ENCODE measurements around the gene GPRC5C.
"Not testable (repeated sequence)": the region's sequence is repeated elsewhere in the genome, so short reads cannot be mapped to it uniquely, and the experiment has no call there.

Gene GPRC5C

DNA sequence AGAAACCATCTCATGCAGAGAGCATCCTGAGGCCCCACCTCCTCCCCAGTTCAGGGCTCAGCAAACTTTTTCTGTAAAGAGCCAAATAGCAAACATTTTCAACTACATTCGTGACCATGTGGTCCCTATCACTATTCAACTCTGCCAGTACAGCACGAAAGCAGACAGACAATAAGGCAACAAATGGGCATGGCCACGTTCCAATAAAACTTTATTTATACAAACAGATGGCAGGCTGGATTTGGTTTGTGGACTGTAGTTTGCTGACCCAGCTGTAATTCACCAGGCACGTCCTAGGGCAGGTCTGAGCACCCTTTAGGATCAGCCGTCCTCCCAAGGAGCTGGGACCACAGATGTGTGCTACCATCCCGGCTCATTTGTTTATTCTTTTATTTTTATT, 27.1 kb upstream of the GPRC5C start:
- in situ Hi-C loops (cut with MboI; ENCODE audit: low sequenced_read_pairs): no loop called here

DNA sequence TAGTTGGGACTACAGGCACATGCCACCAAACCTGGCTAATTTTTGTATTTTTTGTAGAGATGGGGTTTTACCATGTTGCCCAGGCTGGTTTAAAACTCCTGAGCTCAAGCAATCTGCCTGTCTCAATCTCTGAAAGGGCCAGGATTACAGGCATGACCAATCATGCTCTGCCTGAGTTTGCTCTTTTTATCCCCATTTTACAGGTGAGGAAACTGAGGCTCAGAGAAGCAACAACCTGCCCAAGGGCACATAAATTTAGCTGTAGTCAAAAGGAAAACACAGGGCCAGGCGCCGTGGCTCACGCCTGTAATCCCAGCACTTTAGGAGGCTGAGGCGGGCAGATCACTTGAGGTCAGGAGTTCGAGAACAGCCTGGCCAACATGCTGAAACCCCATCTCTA, 26.6 kb upstream of the GPRC5C start:
- in situ Hi-C loops (cut with MboI; ENCODE audit: low sequenced_read_pairs): not testable (repeated sequence)

DNA sequence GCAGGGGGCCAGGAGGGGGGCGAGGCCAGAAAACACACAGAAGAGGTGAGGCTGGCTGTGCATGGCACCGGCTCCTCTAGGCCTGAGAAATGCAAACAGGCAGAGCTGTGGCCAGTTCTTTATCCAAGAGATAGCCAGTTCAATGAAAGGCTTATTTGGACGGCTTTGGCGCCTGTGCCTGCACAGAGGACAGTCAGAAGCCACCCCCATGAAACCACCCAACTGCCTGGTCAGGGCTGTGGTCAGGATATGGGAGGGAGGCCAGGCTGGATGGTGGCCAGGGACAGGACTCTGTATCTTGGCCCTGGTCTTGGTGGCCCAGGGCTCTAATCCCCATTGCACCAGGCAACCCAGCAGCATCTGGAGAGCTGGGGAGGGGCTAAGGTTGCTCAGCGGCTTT, 24.5 kb upstream of the GPRC5C start:
- in situ Hi-C loops (cut with MboI; ENCODE audit: low sequenced_read_pairs): no loop called here

DNA sequence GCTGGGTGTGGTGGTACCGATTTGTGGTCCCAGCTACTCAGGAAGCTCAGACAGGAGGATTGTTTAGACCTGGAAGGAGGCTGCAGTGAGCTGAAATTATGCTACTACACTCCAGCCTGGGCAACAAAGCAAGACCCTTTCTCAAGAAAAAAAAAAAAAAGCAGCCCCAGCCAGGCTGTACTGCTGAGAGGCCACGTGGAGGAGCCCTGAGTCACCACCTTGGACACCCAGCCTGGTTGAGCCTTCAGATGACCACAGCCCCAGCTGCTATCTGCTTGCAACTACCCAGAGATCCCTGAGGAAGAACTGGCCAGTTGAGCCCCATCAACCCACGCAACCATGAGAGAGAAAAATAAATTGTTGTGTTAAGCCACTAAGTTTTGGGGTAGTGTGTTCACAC, 23.6 kb upstream of the GPRC5C start:
- in situ Hi-C loops (cut with MboI; ENCODE audit: low sequenced_read_pairs): no loop called here

DNA sequence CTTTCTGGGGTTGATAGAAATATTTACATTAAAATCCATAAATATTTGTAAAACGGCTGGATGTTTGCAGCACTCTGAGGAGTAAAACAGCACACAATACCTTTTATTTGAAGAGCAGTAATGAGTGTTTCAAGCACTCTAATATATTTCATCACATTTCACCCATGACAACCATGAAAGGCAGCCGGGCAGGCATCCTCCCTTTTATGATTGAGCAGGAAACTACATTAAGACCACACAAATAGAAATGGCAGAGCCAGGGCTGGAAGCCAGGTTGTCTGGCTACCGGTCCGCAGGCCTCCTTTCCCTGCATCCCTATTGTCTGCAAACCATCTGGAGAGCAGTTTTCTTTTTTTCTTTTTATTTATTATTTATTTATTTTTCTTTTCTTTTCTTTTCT, 23.1 kb upstream of the GPRC5C start:
- in situ Hi-C loops (cut with MboI; ENCODE audit: low sequenced_read_pairs): no loop called here

DNA sequence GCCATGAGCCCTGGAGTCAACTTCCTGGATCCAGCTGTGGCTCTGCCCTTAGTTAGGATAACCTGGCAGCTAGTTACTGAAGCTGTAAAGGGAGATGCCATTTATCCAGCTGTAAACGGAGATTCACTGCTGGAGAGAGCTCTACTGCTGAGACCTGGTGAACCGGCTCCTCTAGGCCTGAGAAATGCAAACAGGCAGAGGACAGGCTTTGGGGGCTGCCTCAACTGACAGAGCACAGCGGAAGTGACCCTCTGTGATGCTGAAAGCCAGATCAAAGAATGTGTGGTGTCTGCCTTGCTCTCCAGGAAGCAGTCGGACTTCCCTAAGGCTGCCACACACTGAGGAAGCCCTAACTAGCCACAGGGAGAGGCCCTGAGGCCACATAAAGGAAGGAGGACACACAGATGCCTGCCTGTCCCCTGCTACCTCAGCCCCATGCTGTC, 21.9 kb upstream of the GPRC5C start:
- in situ Hi-C loops (cut with MboI; ENCODE audit: low sequenced_read_pairs): no loop called here

DNA sequence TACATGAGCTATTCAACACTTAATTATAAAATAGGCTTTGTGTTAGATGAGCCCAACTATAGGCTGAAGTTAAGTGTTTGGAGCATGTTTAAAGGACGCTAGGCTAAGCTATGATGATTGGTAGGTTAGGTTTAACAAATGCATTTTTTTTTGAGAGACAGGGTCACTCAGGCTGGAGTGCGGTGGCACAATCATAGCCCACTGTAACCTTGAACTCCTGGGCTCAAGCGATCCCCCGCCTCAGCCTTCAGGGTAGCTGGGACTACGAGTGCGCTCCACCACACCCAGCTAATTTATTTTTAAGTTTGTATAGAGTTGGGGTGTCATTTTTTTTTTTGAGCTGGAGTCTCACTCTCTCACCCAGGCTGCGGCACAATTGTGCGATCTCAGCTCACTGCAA, 19.3 kb upstream of the GPRC5C start:
- in situ Hi-C loops (cut with MboI; ENCODE audit: low sequenced_read_pairs): no loop called here

DNA sequence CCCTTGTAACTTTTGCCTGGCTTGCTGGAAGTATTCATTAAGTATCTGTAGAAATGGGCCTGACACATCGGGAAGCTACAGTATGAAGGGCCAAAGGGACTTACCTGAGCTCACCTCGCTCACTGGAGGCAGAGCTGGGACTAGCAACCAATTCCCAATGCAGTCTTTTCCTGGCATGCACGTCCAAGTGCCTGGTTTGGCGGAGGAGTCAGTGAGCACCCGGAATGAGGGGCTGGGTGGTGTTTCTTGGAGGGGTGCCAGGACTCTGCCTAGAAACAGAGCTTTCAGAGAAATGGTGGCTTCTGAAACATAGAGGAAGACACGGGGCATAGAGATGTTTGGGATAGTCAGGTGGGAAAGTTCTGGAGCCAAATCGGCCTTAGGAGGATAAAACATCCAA, 18.4 kb upstream of the GPRC5C start:
- in situ Hi-C loops (cut with MboI; ENCODE audit: low sequenced_read_pairs): no loop called here

DNA sequence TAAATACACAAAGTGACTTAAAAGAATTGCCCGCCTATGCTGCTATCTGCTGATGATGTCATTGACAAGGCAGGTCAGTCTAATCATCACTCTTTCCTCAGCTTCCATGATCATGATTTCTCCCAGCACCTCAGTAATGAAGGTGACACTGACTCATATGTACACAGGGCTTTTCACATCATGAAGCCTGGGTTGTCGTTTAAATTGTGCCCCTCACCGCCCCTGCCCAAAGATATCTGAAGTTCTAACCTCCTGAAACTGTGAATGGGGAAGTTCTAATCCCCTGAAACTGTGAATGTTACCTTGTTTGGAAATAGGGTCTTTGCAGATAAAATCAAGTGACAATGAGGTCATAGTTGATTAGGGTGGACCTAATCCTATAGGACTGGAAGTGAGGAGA, 17.4 kb upstream of the GPRC5C start:
- in situ Hi-C loops (cut with MboI; ENCODE audit: low sequenced_read_pairs): no loop called here

DNA sequence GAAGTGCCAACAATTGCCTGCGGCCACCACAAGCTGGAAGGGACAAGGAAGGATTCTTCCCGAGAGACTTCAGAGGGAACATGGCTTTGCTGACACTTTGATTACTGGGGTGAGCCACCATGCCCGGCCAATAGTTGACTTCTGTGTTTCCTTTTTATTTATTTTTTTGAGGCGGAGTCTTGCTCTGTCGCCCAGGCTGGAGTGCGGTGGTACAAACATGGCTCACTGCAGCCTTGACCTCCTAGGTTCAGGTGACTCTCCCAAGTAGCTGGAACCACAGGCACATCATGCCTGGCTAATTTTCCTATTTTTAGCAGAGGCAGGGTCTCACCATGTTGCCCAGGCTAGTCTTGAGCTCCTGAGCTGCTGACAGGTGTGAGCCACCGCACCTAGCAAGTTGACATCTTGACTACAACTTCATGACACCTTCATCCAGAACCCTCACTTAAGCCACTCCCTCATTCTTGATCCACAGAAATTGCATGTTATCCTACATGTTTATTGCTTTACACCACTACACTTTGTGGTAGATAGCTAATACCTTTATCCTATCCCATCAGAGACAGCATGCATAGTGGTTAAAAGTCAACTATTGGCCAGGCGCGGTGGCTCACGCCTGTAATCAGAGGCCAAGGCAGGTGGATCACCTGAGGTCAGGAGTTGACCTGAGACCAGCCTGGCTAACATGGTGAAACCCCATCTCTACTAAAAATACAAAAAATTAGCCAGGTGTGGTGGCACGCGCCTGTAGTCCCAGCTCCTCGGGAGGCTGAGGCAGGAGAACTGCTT, 16.1 kb upstream of the GPRC5C start:
- in situ Hi-C loops (cut with MboI; ENCODE audit: low sequenced_read_pairs): no loop called here

DNA sequence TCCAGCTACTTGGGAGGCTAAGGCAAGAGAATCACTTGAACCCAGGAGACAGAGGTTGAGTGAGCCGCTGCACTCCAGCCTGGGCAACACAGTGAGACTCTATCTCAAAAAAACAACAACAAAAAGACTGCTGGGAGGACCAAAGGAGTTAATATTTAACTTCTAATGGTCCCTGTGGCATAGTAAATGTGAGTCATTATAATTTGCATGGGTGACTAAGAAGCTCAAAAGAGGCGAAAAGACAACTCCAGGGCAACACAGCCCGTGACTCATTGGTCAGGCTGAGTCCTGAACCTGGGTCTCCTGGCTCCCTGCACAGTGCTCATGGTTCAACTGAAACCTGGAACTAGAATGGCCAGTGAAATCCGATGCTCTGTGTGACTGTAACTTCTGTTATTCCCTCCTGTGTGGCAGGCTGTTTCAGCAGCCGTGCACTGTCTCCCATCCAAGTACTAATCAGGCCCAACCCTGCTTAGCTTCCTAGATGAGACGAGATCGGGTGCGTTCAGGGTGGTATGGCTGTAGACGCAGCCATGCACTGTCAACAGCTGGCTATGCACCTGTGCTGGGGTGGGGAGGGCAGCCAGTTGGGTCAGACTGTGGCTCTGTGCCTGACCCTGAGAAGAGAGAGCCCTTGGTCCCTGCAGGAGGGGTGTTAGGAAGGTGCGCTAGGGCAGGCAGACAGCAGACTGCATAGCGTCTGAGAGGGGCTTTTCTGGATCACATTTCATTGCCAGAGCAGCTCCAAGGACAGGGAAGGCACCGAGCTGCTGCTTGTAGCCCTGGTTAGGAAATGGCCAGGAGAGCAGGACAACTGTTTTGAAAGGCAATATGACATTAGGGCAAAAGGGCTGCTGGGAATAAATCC, 14.5 kb upstream of the GPRC5C start:
- in situ Hi-C loops (cut with MboI; ENCODE audit: low sequenced_read_pairs): no loop called here

DNA sequence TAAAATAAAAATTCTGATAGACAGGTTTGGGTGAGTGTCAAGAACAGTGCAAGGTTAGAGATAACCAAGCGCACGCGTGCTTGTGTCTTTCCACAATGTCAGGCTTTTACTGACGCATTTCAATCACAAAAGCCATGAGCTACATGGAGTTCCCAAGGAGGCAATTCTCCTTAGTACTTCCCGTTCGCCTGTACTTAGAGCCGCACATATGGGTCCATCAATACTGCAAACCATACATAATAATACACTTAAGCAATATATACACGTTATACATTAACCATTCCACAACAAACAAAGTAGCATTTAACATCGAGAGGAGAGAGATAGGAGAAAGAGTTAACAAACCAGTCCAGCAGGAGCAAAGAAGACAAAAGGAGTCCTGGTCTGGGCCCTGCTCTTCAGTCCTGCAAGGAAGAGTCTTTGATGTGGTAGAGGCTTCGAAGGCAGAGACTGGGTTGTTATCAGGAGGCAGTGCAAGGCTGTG, 11.9 kb upstream of the GPRC5C start:
- in situ Hi-C loops (cut with MboI; ENCODE audit: low sequenced_read_pairs): no loop called here

DNA sequence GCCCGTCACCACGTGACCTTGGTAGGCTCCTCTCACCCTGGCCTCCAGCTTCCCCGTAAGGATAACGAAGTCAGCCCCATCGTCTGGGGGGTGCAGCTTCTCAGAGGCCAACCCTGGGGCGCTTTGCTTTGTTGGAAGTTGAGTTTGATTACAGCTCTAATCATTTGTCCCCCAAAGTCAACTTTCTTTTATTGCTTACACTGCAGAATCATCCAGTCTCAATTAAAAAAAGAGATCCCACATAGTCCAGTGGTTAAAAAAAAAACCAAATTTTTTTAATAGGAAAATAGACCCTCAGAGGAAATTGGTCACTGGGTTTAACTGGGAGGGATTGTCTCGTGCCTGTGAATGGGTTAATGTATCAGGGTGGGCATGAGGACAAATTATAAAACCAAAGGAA, 7.8 kb upstream of the GPRC5C start:
- in situ Hi-C loops (cut with MboI; ENCODE audit: low sequenced_read_pairs): no loop called here

DNA sequence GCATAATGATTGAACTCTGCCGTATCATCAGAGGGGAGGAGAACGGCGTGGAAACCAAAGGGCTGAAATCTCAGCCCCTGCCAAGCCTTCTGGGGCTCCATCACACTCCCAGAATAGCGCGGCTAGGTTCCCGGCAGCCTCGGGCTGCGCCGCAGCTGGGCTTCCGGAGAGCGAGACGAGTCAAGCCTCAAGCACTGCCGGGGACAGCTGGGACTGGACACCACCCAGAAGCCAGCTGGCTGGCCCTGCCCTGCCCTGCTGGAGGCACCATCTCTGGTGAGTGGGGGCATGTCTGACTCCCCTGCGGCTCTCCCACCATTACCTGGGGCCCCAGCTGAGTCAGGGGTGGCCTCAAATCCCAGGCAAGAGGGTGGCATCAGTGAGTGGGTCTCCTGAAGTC, 7.2 kb upstream of the GPRC5C start:
- in situ Hi-C loops (cut with MboI; ENCODE audit: low sequenced_read_pairs): no loop called here

DNA sequence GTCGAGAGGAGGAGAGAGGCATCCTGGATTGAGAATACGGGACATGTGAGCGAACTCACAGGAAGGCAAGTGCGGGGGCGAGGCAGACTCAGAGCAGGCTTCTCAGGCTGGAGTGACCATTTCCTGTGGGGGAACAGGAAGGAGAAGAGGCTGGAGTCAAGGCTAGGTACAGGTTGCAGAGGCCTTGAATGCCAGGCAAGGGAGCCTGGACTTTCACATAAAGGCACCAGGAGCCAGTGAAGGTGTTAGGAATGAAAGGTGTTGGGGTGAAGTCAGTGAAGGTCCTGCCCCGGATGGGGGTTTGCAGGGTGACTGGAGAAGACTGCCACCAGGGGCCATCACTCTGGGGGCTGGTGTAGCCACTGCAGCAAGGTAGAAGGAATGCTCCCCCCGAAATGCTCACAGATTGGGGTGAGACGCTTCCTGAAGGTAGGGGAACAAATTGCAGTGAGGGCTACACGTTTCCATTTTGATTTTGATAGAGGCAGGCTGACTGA, 5.3 kb upstream of the GPRC5C start:
- in situ Hi-C loops (cut with MboI; ENCODE audit: low sequenced_read_pairs): no loop called here

DNA sequence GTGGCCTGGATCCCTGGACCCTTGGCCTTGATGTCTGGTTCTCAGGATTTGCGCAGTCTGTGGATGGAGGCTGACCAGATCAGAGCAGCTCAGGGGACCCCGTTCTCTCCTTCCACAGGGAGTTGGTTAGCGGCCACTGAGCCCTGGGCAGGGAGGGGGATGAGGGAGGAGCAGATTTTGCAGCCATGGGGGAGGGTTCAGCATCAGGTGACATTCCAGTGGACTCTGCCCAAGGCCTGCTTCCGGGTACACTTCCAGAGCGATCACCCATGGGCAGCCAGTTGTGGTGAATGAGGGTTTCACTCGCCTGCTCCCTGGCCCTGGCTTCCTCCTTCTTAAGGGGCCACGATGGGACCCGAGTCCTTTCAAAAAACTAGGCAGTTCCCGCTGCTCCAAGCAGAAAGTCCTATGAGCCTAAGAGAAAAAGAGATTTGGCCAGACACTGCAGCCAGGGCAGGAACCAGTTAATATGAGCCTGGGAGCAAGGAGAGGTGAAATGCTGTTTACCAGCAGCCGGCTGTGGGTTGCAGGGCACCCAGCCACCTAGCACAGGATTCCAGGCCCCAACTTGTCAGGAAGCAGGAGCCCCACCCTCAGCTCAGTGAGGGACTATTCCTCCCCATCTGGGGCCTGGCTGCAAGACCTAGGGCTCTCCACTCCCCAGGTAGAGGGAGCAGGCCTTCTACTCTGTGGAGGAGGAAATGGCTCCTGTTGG, 4.7 kb upstream of the GPRC5C start:
- in situ Hi-C loops (cut with MboI; ENCODE audit: low sequenced_read_pairs): no loop called here

DNA sequence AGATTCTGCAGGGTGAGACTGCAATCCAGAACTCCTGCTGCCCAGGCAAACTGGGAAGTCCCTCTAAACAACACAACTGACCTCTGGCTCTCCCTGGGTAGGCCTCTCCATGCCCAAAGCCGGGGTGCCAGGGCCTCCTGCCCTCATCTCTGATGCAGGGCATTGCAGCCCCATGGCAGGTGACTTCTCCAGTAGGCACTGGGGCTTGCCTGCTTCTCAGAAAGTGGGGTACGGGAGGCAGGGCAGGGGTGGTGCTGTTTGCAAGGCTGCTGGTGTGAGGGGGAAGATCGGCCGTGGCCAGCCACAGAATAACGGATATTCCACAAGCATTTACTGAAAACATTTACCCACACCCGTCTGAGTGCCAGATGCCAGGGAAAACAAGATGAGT, 4.1 kb upstream of the GPRC5C start:
- in situ Hi-C loops (cut with MboI; ENCODE audit: low sequenced_read_pairs): no loop called here

DNA sequence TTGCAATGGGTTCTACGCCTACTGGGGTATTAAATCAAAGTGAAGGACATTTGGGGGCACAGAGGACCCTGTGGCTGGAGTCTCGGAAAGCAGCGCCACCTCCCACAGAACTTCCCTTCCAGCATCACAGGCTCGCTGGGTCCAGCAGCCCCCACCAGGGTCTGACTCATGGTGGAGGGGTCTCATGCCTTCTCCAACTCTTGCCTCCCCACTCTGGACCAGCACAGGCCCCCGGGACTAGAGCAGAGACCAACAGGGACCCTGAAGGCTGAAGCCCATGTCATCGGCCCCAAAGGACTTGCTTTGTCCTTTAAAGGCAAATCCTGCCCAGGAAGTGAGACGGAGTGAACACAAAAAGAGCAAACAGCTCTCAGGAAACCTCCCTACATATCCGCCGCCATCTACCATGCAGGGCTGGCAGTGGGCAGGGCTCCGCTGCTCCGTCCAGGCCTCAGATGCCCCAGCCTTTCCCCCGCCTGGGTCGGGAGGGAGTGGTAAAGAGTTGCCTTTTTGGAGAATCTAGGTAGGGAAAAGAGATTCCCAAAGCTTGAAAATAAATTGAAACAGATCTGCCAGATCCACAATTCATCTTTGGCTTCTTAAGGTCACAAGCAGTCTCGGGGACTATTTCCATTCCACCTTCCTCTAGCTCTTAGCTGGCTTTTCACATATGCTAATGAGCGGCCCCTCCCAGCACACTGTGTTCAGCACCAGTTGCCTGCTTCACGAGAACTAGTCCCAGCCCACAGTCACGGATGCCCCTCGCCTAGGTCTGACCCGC, 2.1 kb upstream of the GPRC5C start:
- in situ Hi-C loops (cut with MboI; ENCODE audit: low sequenced_read_pairs): no loop called here

DNA sequence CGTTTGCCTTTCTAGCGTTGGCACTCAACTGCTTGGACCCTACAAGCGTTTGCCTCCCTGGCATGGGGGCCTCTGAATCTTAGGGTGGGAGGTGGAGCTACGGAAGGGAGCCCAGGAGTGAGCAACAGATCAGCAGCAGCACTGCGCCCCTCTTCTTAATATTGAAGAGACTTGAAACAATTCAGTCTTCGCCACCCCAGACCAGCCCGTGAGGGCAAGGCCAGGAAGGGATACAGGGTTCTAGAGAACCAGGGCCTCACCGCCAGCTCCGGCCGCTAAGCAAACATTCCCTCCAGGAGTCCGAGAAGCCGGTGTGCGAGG, 1.5 kb upstream of the GPRC5C start:
- in situ Hi-C loops (cut with MboI; ENCODE audit: low sequenced_read_pairs): no loop called here

DNA sequence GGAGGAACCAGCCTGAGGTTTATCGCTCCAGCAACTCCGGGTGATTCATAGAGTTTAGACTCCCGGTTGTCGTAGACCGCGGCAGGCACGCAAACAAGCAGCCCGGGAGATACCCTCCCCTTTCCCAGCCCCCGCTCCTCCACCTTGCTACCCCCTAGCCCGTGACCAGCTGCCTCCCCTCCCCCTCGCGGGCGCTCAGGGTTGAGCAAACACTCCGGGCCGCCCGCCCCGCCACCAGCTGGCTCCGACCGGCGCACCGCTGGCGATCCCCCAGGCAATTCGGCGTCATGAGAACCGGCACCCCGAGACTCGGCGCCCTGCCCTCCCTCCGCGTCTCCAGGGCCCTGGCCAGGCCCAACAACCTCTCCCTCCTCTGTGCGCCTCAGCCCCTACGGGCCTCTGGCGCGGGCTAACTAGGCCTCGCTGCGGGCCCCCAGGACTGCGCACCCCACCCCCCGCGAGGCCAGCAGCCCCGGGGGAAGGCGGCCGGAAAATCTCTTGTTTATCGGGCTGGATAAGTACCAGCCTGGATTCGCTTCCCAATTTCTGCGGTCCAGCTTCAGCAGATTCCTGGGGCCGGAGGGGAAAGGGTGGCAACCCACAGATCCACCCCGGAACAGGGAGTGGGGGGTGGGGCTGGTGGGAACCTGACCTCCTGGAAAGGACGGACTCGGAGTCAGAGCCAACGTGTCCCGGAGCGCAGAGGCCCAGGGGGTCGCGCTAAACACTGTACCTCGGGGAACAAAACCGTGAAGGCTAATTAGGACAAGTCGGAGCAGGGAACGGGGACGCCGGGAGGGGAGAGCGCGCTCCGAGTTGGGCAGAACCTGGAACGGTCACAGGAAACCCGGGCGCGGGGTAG, 951 bp upstream of the GPRC5C start:
- in situ Hi-C loops (cut with MboI; ENCODE audit: low sequenced_read_pairs): no loop called here

Measured in HL-60/S4 treated with phorbol 12-myristate 13-acetate at 8.2 ng/mL for 4 days and 3 days (cell line).